LNCaP clone FGC (cell line): Measurements from ENCODE around the gene DOK3.

Experiments used
- DNase-seq: peaks from one replicate; pipeline ENCODE4 v3.0.0-alpha.2; 2011; ENCODE audit warnings: low read depth
- H3K4me3 ChIP-seq: 2 replicates; pipeline ENCODE4 v1.5.1; 2011; ENCODE audit warnings: mild to moderate bottlenecking, low read depth, low read length, control low read depth
- TF ChIP-seq, protein P1 (sequence below): IDR thresholded peaks from 2 replicates; pipeline ENCODE4 v1.5.1; 2012; ENCODE audit warnings: mild to moderate bottlenecking; ENCODE audit not compliant: control insufficient read depth, insufficient read depth; ENCODE audit errors: extremely low read depth

The DOK3 gene

DNA sequence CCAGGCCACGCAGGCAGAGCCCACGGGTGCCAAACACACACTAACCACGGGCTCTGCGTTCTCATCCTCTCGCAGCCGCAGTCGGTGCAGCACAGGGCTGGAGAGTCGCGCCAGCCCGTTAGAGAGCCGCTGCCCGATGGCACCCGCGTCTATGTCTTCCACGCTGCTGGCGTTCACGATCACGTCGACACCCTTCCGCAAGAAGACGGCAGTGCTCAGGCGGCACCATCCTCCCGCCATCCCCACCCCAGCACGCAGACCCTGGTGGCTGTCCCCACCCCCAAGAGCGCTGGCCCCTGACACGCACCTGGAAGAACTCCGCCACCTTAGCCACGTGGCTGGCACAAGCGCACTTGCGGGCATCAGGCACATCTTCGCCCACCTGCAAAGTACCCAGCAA is 42.2 kb downstream of the DOK3 start:
- DNase-seq = no peak
- TF ChIP-seq, protein P1, sequence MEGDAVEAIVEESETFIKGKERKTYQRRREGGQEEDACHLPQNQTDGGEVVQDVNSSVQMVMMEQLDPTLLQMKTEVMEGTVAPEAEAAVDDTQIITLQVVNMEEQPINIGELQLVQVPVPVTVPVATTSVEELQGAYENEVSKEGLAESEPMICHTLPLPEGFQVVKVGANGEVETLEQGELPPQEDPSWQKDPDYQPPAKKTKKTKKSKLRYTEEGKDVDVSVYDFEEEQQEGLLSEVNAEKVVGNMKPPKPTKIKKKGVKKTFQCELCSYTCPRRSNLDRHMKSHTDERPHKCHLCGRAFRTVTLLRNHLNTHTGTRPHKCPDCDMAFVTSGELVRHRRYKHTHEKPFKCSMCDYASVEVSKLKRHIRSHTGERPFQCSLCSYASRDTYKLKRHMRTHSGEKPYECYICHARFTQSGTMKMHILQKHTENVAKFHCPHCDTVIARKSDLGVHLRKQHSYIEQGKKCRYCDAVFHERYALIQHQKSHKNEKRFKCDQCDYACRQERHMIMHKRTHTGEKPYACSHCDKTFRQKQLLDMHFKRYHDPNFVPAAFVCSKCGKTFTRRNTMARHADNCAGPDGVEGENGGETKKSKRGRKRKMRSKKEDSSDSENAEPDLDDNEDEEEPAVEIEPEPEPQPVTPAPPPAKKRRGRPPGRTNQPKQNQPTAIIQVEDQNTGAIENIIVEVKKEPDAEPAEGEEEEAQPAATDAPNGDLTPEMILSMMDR = no peak
- no peak overlapping the region for H3K4me3 ChIP-seq

DNA sequence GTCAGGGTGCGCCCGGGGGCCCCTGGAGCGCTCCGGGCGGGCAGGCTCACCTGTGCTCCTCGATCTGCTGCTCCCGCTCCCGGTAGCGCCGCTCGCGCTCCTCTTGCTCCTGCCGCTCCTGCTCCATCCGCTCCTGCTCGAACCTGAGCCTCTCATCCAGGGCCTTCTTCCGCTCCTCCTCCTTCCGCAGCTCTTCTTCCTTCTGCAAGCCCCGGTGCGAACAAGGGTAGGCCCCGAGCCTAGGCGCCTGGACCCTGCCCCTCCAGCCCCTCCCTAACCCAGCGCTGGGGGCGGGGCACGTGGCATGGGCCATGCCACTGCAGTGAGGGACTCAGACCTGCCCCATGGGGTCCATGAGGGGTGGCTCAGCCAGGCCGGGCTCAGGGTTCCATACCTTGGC is 42.8 kb downstream of the DOK3 start:
- H3K4me3 ChIP-seq = no peak overlapping the region
- TF ChIP-seq, protein P1 = no peak
- DNase-seq = no peak

DNA sequence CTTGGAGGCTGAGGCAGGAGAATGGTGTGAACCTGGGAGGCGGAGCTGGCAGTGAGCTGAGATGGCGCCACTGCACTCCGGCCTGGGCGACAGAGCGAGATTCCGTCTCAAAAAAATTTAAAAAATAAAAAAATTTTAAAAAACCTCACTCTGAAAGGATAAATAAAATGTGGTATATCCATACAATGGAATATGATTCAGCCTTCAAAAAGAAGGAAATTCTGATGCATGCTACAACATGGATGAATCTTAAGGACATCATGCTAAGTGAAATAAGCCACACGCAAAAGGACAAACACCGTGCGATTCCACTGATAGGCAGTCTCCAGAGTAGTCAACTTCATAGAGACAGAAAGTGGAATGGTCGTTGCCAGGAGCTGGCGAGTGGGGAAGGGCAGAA is 44.6 kb downstream of the DOK3 start:
- TF ChIP-seq, protein P1 = no peak
- H3K4me3 ChIP-seq = no peak overlapping the region
- DNase-seq = no peak

DNA sequence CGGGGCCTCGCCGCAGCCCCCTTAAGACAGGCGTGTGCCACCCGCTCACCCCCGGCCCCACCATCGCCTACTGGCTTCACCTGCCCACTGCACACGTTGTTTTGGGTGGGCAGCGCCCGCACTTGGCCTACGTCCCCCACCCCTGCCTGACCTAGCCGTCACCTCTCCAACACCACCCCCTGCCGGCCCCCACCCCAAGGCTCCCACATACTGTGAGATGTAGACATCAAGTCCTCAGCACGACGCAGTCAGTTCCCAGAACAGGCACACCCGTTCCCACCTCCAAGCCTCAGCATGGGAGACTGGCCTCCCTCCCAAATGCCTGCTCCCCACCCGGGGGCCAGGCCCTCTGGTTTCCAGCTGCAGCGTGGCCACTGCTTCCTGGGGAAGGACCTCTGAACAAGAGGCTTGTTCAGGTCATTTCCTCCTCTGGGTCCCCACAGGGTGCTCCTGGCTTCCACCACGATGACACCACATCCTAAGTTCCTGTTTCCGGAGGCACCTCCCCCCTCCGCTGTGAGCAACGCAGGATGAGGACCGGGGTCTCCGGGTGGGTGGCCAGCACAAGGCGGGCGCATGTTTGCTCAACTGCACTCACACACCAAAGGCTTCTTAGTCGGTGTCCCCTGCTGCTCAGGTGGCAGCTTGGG is 47.5 kb downstream of the DOK3 start:
- no peak overlapping the region for H3K4me3 ChIP-seq
- no peak for DNase-seq
- TF ChIP-seq, protein P1 = no peak

DNA sequence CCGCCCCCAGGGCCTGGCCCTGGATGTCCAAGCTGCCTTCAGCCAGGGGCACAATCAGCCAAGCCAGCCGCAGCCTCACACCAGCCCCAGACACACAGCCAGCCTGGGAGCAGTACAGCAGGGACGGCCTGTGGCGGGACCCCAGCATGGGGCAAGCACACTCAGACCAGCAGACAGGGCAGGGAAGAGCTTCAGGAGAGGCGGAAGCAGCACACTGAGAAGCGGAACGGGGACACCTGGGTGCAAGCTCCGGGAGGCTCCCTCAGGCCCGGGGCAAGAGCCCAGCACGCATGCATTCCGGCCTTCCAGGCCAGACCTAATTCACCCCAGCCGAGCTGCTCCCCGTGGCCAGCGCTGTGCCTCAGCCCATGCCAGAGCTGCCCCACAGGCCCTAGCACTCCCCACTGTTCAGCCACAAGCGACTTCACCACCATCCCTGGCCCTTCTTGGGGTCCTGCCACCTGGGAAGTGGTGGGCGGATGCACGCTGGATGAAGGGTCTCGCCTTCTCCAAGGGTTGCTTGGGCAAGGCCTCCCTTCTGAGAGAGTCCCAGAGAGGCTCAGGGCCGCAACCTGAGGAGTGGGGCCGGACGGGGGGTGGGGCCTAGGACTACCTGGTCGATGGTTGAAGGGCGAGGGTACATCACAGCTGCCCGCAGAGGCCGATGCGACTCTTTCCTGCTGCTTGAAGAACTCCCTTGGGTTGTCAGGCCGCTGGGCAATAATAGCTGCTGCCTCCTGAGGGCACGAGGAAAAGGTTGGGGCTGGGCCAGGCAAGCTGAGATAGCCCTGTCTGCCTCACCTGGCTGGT is 49.6 kb downstream of the DOK3 start:
- no peak overlapping the region for H3K4me3 ChIP-seq
- TF ChIP-seq, protein P1 = no peak
- DNase-seq = no peak

DNA sequence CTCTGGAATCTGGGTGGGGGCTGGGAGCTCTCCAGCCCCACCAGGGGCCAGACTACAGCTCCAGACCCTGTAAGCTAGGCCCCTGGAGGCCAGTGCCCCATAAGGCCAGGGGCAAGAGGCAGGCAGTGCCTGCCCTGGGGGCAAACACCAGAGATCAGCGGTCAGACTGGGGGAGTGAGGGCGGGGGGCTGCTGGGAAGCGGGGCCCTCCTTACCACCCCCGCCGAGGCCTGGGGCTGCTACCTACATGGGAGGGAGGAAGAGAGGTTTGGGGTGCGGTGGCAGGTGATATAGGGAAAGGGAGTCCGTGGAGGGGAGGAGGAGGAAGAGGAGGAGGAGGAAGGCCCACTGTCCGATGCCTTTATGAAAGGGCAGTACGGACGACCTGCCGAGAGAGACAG is 50.3 kb downstream of the DOK3 start:
- TF ChIP-seq, protein P1 = no peak
- H3K4me3 ChIP-seq = no peak overlapping the region
- DNase-seq = no peak
